PC-9 (cell line): ENCODE measurements around the gene ZNF275. TPM values are rescaled to one million over a fixed set of nuclear protein-coding genes. Genes with fewer than 3 reads are reported as not detected.

Experiments
- BruUV-seq: library from RNA; stranded (reverse); fragments of 400-500 nt; replicated peaks from 2 replicates; lab custom pipeline; 2021; lab: Mats Ljungman, UMichigan
- CTCF ChIA-PET: fragments of 300-600 bp; sonication (Branson Sonifier 250); formaldehyde crosslinking; loops from one replicate; lab custom pipeline; 2022; ENCODE audit warnings: antibody characterized with exemption; lab: Charles Lee
- POLR2A ChIA-PET: fragments of 300-600 bp; sonication (Branson Sonifier 250); formaldehyde crosslinking; loops from one replicate; lab custom pipeline; 2022; ENCODE audit warnings: antibody characterized with exemption; ENCODE audit not compliant: unreplicated experiment; lab: Charles Lee
- DNase-seq, 2 experiments: peaks; one replicate each; pipeline versions ENCODE4 v3.0.0 to v3.0.0-alpha.2; 2015 to 2022; ENCODE audit warnings: mixed read lengths in 1 of 2
- H2AFZ ChIP-seq: fragments of 200-600 bp; sonication (generic); 2 replicates; pipeline ENCODE4 v1.8.1; 2017; ENCODE audit warnings: antibody characterized with exemption
- H3F3A ChIP-seq: fragments of 200-600 bp; sonication (generic); 2 replicates; pipeline ENCODE4 v1.8.1; 2017; ENCODE audit warnings: antibody characterized with exemption, mild to moderate bottlenecking, low read depth; ENCODE audit not compliant: insufficient read depth
- H3K27ac ChIP-seq: fragments of 200-600 bp; sonication (generic); 2 replicates; pipeline ENCODE4 v1.6.1; 2016; ENCODE audit warnings: mixed run types
- H3K27me3 ChIP-seq: fragments of 200-600 bp; sonication (generic); 2 replicates; pipeline ENCODE4 v1.6.1; 2016; ENCODE audit warnings: low read depth, mixed run types; ENCODE audit not compliant: insufficient read depth
- H3K36me3 ChIP-seq: fragments of 200-600 bp; sonication (generic); 2 replicates; pipeline ENCODE4 v1.6.1; 2016; ENCODE audit warnings: low read depth, mixed run types
- H3K4me1 ChIP-seq: fragments of 200-600 bp; sonication (generic); replicated peaks from 2 replicates; pipeline ENCODE4 v1.6.1; 2016; ENCODE audit warnings: mixed run types; ENCODE audit not compliant: insufficient read depth
- H3K4me2 ChIP-seq: fragments of 200-600 bp; sonication (generic); 2 replicates; pipeline ENCODE4 v1.6.1; 2017; ENCODE audit warnings: mixed run types
- H3K4me3 ChIP-seq: fragments of 200-600 bp; sonication (generic); 2 replicates; pipeline ENCODE4 v1.6.1; 2016; ENCODE audit warnings: mixed run types
- H3K79me2 ChIP-seq: fragments of 200-600 bp; sonication (generic); 2 replicates; pipeline ENCODE4 v1.6.1; 2017; ENCODE audit warnings: low read depth, mixed run types
- H3K9me2 ChIP-seq: fragments of 200-600 bp; sonication (generic); 2 replicates; pipeline ENCODE4 v1.8.1; 2017; ENCODE audit warnings: mild to moderate bottlenecking; ENCODE audit not compliant: insufficient read depth
- H3K9me3 ChIP-seq: fragments of 200-600 bp; sonication (generic); 2 replicates; pipeline ENCODE4 v1.8.1; 2016; ENCODE audit warnings: low read depth; ENCODE audit not compliant: insufficient read depth
- H4K20me1 ChIP-seq: fragments of 200-600 bp; sonication (generic); 2 replicates; pipeline ENCODE4 v1.8.1; 2017; ENCODE audit not compliant: insufficient read depth
- EZH2 ChIP-seq: fragments of 200-600 bp; sonication (generic); IDR thresholded peaks from 2 replicates; pipeline ENCODE4 v1.8.0; 2017; ENCODE audit warnings: antibody characterized with exemption, low read depth
- intact Hi-C: fragments of 100-400 bp; cut with micrococcal nuclease; formaldehyde crosslinking; loops from one replicate; pipeline ENCODE4 v1.10.0; 2022; ENCODE audit not compliant: unreplicated experiment
- total RNA-seq: library from RNA; stranded (reverse); gene quantifications from 2 replicates; pipeline ENCODE4 v1.2.3, GENCODE V29; 2021
- TF ChIP-seq, protein P1 (sequence below): fragments of 200-600 bp; sonication (generic); conservative IDR thresholded peaks from 2 replicates; pipeline ENCODE4 v1.6.1; 2017; ENCODE audit warnings: mixed run types, antibody characterized with exemption, mild to moderate bottlenecking, moderate library complexity

ZNF275 gene
- total RNA-seq, 1 experiment from 2014 or later, result 7.1 TPM

DNA sequence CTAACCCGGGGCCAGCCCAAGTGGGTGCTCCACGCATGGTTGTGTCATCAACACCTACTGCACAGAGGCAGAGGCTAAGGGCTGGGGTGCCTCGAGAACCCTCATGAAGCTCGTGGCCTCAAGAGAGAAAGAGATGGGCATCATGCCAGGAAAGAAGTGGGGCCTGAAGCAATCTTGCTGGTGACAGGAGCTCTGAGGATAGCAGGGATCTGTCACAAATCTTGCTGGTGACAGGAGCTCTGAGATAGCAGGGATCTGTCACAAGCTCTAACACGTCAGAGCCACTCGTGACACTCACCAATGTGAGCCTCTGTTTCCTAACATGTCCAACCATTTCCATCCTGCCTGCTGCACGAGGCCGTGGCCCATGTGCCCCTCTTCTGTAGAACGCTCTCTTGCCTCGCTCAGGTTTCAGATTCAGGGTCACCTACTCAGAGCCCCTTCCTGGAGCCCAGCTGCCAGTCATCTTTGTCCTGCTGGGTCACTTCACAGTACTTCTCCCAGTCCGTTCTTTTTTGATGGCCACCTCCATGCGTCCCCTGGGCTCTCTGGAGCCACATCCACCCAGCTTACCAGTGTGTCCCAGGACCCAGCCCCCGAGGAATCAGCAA, 46.1 kb downstream of the ZNF275 start:
- no TSS peak for BruUV-seq
- no peak for TF ChIP-seq EZH2
- TF ChIP-seq, protein P1, sequence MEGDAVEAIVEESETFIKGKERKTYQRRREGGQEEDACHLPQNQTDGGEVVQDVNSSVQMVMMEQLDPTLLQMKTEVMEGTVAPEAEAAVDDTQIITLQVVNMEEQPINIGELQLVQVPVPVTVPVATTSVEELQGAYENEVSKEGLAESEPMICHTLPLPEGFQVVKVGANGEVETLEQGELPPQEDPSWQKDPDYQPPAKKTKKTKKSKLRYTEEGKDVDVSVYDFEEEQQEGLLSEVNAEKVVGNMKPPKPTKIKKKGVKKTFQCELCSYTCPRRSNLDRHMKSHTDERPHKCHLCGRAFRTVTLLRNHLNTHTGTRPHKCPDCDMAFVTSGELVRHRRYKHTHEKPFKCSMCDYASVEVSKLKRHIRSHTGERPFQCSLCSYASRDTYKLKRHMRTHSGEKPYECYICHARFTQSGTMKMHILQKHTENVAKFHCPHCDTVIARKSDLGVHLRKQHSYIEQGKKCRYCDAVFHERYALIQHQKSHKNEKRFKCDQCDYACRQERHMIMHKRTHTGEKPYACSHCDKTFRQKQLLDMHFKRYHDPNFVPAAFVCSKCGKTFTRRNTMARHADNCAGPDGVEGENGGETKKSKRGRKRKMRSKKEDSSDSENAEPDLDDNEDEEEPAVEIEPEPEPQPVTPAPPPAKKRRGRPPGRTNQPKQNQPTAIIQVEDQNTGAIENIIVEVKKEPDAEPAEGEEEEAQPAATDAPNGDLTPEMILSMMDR, result no peak
- peaks cover 12% of the 10 kb centered on the region for H3F3A ChIP-seq
- no peak overlapping the region for H2AFZ ChIP-seq
- no peak overlapping the region for H3K4me3 ChIP-seq
- intact Hi-C loops, result no loop called here
- no peaks in the 10 kb centered on the region for H4K20me1 ChIP-seq
- peaks cover 58% of the 10 kb centered on the region for H3K27me3 ChIP-seq
- H3K36me3 ChIP-seq, result no peaks in the 10 kb centered on the region
- no peak overlapping the region for H3K27ac ChIP-seq
- no peak overlapping the region for H3K4me2 ChIP-seq
- no peaks in the 10 kb centered on the region for H3K9me2 ChIP-seq
- H3K9me3 ChIP-seq, result no peaks in the 10 kb centered on the region
- DNase-seq, result no peak
- ChIA-PET CTCF (no interaction called here), POLR2A (no interaction called here)
- no peaks in the 10 kb centered on the region for H3K4me1 ChIP-seq
- no peaks in the 10 kb centered on the region for H3K79me2 ChIP-seq

DNA sequence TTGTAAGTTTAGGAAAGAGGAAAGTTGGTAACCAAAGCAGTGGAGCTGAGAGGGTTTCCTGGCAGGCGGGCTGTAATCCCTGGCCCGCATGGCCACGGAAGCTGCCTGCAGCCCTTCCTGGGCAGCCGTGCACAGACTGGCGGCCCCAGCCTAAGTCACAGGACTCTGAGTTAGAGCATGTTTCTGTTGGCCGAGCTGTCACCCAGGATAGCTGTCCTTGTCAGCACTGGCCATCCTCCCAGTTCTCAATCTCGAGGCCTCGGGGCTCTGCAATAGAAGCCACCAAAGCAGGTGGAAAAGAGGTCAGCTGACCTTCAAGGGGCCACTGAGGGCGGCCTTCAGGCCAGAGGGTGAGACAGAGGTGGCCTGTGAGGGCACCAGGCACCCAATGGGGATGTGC, 46.7 kb downstream of the ZNF275 start:
- ChIA-PET POLR2A (no interaction called here), CTCF (no interaction called here)
- H3F3A ChIP-seq, result peaks cover 12% of the 10 kb centered on the region
- H2AFZ ChIP-seq, result no peak overlapping the region
- intact Hi-C loops, result no loop called here
- no peak for DNase-seq
- H3K36me3 ChIP-seq, result no peaks in the 10 kb centered on the region
- peaks cover 52% of the 10 kb centered on the region for H3K27me3 ChIP-seq
- TF ChIP-seq EZH2, result no peak
- TF ChIP-seq, protein P1, result no peak
- no peaks in the 10 kb centered on the region for H3K9me2 ChIP-seq
- no TSS peak for BruUV-seq
- H3K4me3 ChIP-seq, result no peak overlapping the region
- H4K20me1 ChIP-seq, result no peaks in the 10 kb centered on the region
- no peak overlapping the region for H3K4me2 ChIP-seq
- no peaks in the 10 kb centered on the region for H3K4me1 ChIP-seq
- H3K27ac ChIP-seq, result no peak overlapping the region
- H3K9me3 ChIP-seq, result no peaks in the 10 kb centered on the region
- no peaks in the 10 kb centered on the region for H3K79me2 ChIP-seq

DNA sequence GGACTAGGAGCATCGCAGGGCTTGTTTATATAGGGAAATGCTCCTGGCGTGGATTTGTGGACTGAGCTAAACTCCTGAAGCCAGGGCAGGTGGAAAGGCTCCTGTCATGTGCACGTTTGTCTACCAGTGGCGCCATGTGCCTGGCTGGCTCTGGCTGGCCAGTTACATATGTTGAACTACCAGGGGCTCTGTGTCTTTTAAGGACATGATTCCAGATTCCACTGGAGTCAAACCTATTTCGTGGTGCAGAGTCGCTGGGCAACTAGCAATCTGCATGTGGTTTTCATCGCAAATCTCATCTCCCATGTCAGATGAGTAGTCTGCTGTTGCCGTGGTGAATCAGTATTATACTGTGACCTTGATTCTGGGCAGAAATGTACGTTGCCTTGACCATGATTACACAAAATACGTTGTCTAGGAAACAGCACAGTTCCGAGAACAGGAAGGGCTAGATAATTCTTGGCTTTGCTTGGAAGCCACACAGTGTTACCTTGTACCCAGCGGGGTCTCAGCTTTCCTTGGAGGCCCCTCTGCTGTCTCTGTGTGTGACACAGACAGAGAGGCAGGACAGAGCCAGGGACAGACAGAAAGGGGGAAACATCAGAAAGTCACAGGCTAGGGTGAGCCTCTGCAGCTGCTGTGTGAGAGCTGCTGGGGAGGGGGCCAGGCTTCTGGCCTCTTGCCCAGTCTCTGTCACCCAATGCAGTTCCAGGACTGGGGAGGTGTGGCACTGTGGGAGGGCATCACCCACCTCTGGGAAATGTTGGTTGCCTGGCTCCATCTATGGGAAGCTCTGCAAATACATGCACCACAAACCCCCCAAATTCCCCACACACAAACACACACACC, 48.0 kb downstream of the ZNF275 start:
- POLR2A ChIA-PET, result no interaction called here
- no peak overlapping the region for H3K4me3 ChIP-seq
- H3K79me2 ChIP-seq, result no peaks in the 10 kb centered on the region
- DNase-seq, result peak in 1 of 2 experiments; percentile 9
- H3K9me2 ChIP-seq, result no peaks in the 10 kb centered on the region
- no peak overlapping the region for H3K4me2 ChIP-seq
- no peaks in the 10 kb centered on the region for H3K36me3 ChIP-seq
- H2AFZ ChIP-seq, result no peak overlapping the region
- H4K20me1 ChIP-seq, result no peaks in the 10 kb centered on the region
- peaks cover 12% of the 10 kb centered on the region for H3F3A ChIP-seq
- H3K27me3 ChIP-seq, result peaks cover 48% of the 10 kb centered on the region
- H3K4me1 ChIP-seq, result no peaks in the 10 kb centered on the region
- CTCF ChIA-PET, result no interaction called here
- H3K9me3 ChIP-seq, result no peaks in the 10 kb centered on the region
- no peak overlapping the region for H3K27ac ChIP-seq
- no TSS peak for BruUV-seq
- TF ChIP-seq EZH2, result no peak
- TF ChIP-seq, protein P1, result no peak
- intact Hi-C loops, result no loop called here
